OCI-LY3 (cell line): Measurements from ENCODE around the gene CDK15.

Source experiments
- EZH2phosphoT487 ChIP-seq: fragments of 200-600 bp; shearing (Covaris generic); IDR thresholded peaks from 2 replicates; pipeline ENCODE4 v1.6.1; 2018; ENCODE audit warnings: antibody characterized with exemption, mixed run types, low read depth
- TF ChIP-seq, protein P1 (sequence below): fragments of 200-600, 300-600 bp; sonication (generic); IDR thresholded peaks from 2 replicates; pipeline ENCODE4 v1.5.1; 2014; ENCODE audit warnings: antibody characterized with exemption, low read length, low read depth

- TF ChIP-seq, protein P1, sequence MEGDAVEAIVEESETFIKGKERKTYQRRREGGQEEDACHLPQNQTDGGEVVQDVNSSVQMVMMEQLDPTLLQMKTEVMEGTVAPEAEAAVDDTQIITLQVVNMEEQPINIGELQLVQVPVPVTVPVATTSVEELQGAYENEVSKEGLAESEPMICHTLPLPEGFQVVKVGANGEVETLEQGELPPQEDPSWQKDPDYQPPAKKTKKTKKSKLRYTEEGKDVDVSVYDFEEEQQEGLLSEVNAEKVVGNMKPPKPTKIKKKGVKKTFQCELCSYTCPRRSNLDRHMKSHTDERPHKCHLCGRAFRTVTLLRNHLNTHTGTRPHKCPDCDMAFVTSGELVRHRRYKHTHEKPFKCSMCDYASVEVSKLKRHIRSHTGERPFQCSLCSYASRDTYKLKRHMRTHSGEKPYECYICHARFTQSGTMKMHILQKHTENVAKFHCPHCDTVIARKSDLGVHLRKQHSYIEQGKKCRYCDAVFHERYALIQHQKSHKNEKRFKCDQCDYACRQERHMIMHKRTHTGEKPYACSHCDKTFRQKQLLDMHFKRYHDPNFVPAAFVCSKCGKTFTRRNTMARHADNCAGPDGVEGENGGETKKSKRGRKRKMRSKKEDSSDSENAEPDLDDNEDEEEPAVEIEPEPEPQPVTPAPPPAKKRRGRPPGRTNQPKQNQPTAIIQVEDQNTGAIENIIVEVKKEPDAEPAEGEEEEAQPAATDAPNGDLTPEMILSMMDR: no peak
- no peak for TF ChIP-seq EZH2phosphoT487
Measured at GRCh38 chr2:201813996-201814760, 7.8 kb downstream of the CDK15 start.
